Lower lobe of right lung (tissue), 2 donors: Measurements from ENCODE around the gene UEVLD. TPM values are rescaled to one million over a fixed set of nuclear protein-coding genes. Genes with fewer than 3 reads are reported as not detected.

Experiments used
- ATAC-seq, 2 donors: fragments of 200-7000 bp; cut with Tn5 transposase; one replicate each; pipeline ENCODE4 v1.9.1; 2020 to 2022; ENCODE audit warnings: mild to moderate bottlenecking in 2 of 2, moderate library complexity in 2 of 2
- DNase-seq: peaks from one replicate; pipeline ENCODE4 v3.0.0-alpha.2; 2020
- H3K27ac ChIP-seq: fragments of 200-600 bp; one replicate; pipeline ENCODE4 v1.8.0; 2022
- H3K27me3 ChIP-seq: fragments of 200-600 bp; one replicate; pipeline ENCODE4 v1.8.0; 2022; ENCODE audit warnings: low read depth
- H3K36me3 ChIP-seq: fragments of 200-600 bp; one replicate; pipeline ENCODE4 v1.8.0; 2022; ENCODE audit warnings: mild to moderate bottlenecking
- H3K4me1 ChIP-seq: fragments of 200-600 bp; one replicate; pipeline ENCODE4 v1.8.0; 2022
- H3K4me3 ChIP-seq: fragments of 200-600 bp; one replicate; pipeline ENCODE4 v1.8.0; 2022; ENCODE audit warnings: mild to moderate bottlenecking
- H3K9me3 ChIP-seq: fragments of 200-600 bp; one replicate; pipeline ENCODE4 v1.8.0; 2022
- intact Hi-C: fragments of 100-400 bp; cut with DNase I; formaldehyde crosslinking; loops from one replicate; pipeline ENCODE4 v1.11.0; 2022
- long read RNA-seq: library from polyadenylated mRNA; unstranded; transcript quantifications from one replicate; pipeline ENCODE4 v2.0.0, GENCODE V29; 2021
- total RNA-seq: library from RNA; stranded (reverse); fragmentation: NEBNext Ultra II Directional; extraction: Animal tissue kit (Norgen Biotek cat#: 25700); gene quantifications from one replicate; pipeline ENCODE4 v1.2.1, GENCODE V29; 2021
- TF ChIP-seq, protein P1 (sequence below): fragments of 200-600 bp; IDR thresholded peaks from one replicate; pipeline ENCODE4 v1.8.0; 2022; ENCODE audit warnings: antibody characterized with exemption, mild to moderate bottlenecking
- donor health status: DM: no; HTN: yes; CAD: no; lungs with severe emphysema.

The UEVLD gene
- total RNA-seq = 26.8 TPM
- long read RNA-seq, full-length matches to known transcripts = 17 of 31 reads
- long read RNA-seq, partial matches to known transcripts = 2 of 31 reads
- long read RNA-seq, other reads (novel, unspliced or antisense) = 12 of 31 reads

DNA sequence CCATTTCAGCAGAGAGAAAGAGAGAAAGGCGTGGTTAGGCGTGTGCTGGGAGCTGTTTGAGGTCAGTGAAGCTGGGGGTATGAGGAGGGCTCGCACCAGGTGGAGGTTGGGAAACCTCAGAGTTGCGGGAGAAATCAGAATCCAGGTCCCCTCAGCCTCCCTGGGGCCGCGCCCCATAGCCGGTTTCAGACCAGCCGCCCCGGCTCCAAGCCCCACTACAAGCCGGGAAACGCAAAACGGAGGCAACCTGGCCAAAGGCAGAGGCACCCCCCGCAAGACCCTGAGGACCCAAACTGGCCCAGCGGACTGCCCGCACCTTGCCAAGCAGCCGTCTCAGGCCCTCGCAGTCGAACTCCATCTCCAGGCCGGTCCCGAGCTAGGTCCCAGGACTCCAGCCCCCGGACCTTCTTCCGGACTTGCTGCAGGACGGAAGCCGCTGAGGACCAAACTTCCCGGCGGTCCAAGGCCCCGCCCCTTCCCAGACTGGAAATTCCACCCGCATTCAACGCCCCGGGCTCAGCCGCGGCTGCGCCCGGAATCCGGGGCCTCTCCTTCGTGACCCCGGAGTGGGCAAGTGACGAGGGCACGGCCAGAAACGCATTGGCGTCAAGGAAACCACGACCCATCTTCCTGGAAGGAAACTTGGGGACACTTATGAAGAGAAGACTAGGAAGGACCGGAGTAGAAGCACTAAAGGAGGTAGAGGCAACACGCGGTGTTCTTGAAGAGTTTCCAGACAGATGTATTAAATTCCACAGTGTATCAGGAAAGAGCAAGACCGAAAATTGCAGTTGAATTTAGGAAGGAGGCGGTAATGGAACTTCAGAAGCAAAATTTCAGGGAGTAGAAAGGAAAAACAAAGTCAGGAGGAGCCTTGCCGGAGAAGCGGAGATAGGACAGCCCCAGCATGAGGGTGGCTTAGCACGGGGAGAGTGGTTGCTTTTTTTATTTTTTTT, at the start of gene UEVLD:
Gene UEVLD, minus strand, starts transcription at position 438 of the 956 bp plus-strand sequence. Its CDS starts 80 bp downstream, at position 358.
- DNase-seq = peak; percentile 92
- TF ChIP-seq, protein P1, sequence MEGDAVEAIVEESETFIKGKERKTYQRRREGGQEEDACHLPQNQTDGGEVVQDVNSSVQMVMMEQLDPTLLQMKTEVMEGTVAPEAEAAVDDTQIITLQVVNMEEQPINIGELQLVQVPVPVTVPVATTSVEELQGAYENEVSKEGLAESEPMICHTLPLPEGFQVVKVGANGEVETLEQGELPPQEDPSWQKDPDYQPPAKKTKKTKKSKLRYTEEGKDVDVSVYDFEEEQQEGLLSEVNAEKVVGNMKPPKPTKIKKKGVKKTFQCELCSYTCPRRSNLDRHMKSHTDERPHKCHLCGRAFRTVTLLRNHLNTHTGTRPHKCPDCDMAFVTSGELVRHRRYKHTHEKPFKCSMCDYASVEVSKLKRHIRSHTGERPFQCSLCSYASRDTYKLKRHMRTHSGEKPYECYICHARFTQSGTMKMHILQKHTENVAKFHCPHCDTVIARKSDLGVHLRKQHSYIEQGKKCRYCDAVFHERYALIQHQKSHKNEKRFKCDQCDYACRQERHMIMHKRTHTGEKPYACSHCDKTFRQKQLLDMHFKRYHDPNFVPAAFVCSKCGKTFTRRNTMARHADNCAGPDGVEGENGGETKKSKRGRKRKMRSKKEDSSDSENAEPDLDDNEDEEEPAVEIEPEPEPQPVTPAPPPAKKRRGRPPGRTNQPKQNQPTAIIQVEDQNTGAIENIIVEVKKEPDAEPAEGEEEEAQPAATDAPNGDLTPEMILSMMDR = no peak
- intact Hi-C loops = no loop called here
- peak; percentile 97 to 98 for ATAC-seq
- peak within 1 kb of the TSS; percentile 87 for H3K27ac ChIP-seq
- no peaks in the 10 kb centered on the region for H3K36me3 ChIP-seq
- H3K4me1 ChIP-seq = peaks cover 35% of the 10 kb centered on the region
- H3K27me3 ChIP-seq = no peaks in the 10 kb centered on the region
- H3K9me3 ChIP-seq = no peaks in the 10 kb centered on the region
- H3K4me3 ChIP-seq = peak within 1 kb of the TSS; percentile 87

DNA sequence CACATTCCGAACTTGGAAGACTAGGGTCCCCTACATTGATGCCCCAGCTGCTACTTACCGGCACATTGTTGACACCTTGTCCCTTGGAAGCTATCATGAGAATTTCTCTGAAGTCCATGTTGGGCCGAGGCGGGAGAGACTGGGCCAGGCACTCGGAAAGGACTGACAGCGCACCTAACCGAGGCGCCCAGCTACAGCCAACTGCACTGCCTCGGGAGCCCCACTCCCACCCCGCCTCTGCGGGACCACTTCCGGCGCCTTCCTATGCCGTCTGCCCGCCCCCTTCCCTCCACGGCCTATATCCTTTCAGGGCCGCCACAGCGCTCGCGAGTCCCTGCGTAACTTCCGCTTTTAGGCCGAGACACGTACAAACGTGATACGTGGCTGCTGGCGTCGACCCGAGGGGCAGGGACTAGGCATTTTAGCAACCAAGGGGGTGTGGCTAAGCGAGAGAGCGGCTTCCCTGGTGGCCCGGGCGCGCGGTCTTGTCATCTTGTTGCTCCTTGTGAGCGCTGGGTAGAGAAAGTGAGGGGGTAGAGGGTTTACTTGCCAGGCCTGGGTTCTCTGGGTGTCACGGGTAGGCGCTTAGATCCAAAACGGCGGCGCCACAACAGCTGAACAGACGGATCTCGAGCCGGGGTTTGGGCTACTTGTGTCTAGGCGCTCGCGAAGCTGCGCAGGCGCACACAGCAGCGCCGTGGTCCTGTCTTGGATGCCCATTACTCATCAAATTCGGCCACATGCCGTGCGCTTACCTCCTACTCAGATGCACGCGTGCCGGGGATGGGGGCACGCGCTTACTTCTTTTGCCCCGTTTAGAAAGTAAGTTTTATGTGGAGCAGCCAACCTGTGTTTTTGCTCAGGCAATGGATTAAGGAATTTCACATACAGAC, 45.9 kb upstream of the UEVLD start, which contains the start of gene SPTY2D1:
Gene SPTY2D1, minus strand, starts transcription at position 203 of the 893 bp plus-strand sequence. Its CDS starts 85 bp downstream, at position 118.
- peak; percentile 99 for ATAC-seq
- H3K4me1 ChIP-seq = peaks cover 20% of the 10 kb centered on the region
- DNase-seq = peak; percentile 100
- peak within 1 kb of the TSS; percentile 95 for H3K27ac ChIP-seq
- intact Hi-C loops = no loop called here
- H3K9me3 ChIP-seq = no peaks in the 10 kb centered on the region
- TF ChIP-seq, protein P1 = peak; percentile 22
- H3K36me3 ChIP-seq = no peaks in the 10 kb centered on the region
- peak within 1 kb of the TSS; percentile 98 for H3K4me3 ChIP-seq
- no peaks in the 10 kb centered on the region for H3K27me3 ChIP-seq

DNA sequence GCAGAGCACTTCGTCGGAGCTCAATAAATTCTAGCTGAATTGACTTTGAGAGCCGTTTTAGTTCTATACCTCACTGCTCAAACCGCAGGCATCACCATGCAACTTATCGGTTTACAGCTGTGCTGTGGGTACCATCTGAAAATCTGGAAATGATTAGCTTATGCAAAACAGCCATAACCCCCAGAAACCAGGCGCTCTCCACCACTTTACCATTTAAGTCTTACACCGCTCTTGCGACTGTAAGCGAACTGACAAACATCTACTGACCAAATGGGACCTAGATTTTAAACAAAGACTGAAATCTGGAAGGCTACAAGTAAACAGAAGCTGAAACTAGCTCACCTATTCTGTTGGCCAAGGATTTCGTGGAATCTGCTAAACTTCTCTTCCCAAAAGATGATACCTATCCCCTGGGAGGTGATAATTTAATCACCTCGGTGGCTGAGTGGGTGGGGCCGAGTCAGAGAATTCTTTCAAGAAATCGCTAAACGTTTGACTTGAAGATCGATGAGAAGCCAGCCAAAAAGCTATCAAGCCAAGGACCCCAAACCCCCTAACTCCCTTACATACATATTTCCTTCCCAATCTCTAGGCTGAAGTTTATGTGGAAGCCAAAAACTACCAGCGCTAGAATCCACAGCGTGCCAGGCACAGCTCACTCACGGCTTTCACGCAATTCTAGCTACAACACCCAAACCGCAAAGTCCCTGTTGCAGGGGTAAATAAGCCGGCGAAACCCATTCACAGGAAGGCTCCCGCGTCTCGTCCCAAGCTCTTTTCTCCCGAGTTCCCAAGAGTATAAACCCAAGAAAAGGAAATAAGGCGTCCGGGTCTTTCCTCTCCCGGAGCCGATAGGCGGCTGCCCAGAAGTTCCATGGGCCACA, 45.0 kb upstream of the UEVLD start:
- no peaks in the 10 kb centered on the region for H3K27me3 ChIP-seq
- no peaks in the 10 kb centered on the region for H3K9me3 ChIP-seq
- peaks cover 20% of the 10 kb centered on the region for H3K4me1 ChIP-seq
- TF ChIP-seq, protein P1 = no peak
- H3K4me3 ChIP-seq = peak overlapping the region; percentile 98
- ATAC-seq = no peak
- intact Hi-C loops = no loop called here
- H3K36me3 ChIP-seq = no peaks in the 10 kb centered on the region
- H3K27ac ChIP-seq = peak overlapping the region; percentile 95
- no peak for DNase-seq

DNA sequence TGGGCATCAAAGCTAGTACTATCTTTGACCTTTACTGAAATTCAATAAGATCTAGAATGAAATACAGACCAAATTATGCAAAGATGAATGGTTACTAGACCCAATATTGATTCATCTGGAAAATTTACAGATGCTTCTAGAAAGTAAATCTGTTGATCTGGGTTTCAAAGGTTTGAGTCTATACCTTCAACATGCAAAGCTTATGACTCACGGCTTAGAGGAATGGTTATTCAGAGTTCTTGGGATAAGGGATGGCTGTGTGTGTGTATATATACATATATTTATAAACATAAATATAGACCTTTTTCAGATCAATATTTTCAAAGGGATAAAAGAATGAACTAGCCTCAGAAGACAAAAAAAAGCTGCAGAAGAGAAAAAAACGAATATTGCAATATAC, 44.3 kb upstream of the UEVLD start:
- Histone ChIP-seq H3K27ac (no peak overlapping the region), H3K4me3 (peak overlapping the region; percentile 98), H3K9me3 (no peaks in the 10 kb centered on the region), H3K36me3 (no peaks in the 10 kb centered on the region), H3K27me3 (no peaks in the 10 kb centered on the region), H3K4me1 (peaks cover 20% of the 10 kb centered on the region)
- intact Hi-C loops = no loop called here
- no peak for DNase-seq
- TF ChIP-seq, protein P1 = no peak
- no peak for ATAC-seq
